HG03565 (cell line): Measurements from ENCODE around the gene SPATA24.
"Not testable (repeated sequence)": the region's sequence is repeated elsewhere in the genome, so short reads cannot be mapped to it uniquely, and the experiment has no call there.

ENCODE experiments used
- ATAC-seq: cut with Tn5 transposase; IDR thresholded peaks from one replicate; pipeline ENCODE4 v1.9.1; 2021; ENCODE audit warnings: mild to moderate bottlenecking, moderate library complexity; ENCODE audit not compliant: unreplicated experiment

Gene SPATA24

GRCh38 chr5:139403787-139404483 lies at the start of gene SPATA24:
SPATA24 (minus strand) TSS chr5:139404089; CDS start chr5:139404060, 29 bp downstream.
- ATAC-seq: peak; percentile 62

GRCh38 chr5:139451878-139452660 lies 48.2 kb upstream of the SPATA24 start:
- no peak for ATAC-seq

- ATAC-seq: no peak
Observed at GRCh38 chr5:139451176-139451575, 47.3 kb upstream of the SPATA24 start.

GRCh38 chr5:139446956-139447779 lies 43.3 kb upstream of the SPATA24 start:
- peak; percentile 53 for ATAC-seq

GRCh38 chr5:139445325-139446170 lies 41.7 kb upstream of the SPATA24 start:
- ATAC-seq: no peak

GRCh38 chr5:139443831-139444453 lies 40.1 kb upstream of the SPATA24 start:
- ATAC-seq: no peak

GRCh38 chr5:139440416-139440815 lies 36.5 kb upstream of the SPATA24 start:
- not testable (repeated sequence) for ATAC-seq

- ATAC-seq: peak; percentile 83
Observed at GRCh38 chr5:139439013-139439903, 35.4 kb upstream of the SPATA24 start, which contains the start of gene DNAJC18. DNAJC18 (minus strand) TSS chr5:139439525; CDS start chr5:139439445, 80 bp downstream.

- ATAC-seq: no peak
Observed at GRCh38 chr5:139438707-139439012, 34.8 kb upstream of the SPATA24 start.

- ATAC-seq: no peak
Observed at GRCh38 chr5:139435676-139436075, 31.8 kb upstream of the SPATA24 start.

- ATAC-seq: no peak
Observed at GRCh38 chr5:139431706-139432105, 27.8 kb upstream of the SPATA24 start.

GRCh38 chr5:139430015-139430414 lies 26.1 kb upstream of the SPATA24 start:
- no peak for ATAC-seq

GRCh38 chr5:139426203-139426885 lies 22.5 kb upstream of the SPATA24 start:
- no peak for ATAC-seq

GRCh38 chr5:139425497-139425896 lies 21.6 kb upstream of the SPATA24 start:
- ATAC-seq: no peak

- peak; percentile 60 for ATAC-seq
Observed at GRCh38 chr5:139422307-139422893, 18.5 kb upstream of the SPATA24 start.

- ATAC-seq: no peak
Observed at GRCh38 chr5:139419226-139420192, 15.6 kb upstream of the SPATA24 start.

- ATAC-seq: no peak
Observed at GRCh38 chr5:139418793-139419192, 14.9 kb upstream of the SPATA24 start.
